ENCODE measurements around the gene EFNA3. TPM values are rescaled to one million over a fixed set of nuclear protein-coding genes. Genes with fewer than 3 reads are reported as not detected.

EFNA3 gene
- total and polyA plus RNA-seq, 9 of the 15 experiments (the other 6 are each of a cell fraction or from before 2014, with no cell fraction given) = 0.59 to 7.9 (median 4.7) TPM

DNA sequence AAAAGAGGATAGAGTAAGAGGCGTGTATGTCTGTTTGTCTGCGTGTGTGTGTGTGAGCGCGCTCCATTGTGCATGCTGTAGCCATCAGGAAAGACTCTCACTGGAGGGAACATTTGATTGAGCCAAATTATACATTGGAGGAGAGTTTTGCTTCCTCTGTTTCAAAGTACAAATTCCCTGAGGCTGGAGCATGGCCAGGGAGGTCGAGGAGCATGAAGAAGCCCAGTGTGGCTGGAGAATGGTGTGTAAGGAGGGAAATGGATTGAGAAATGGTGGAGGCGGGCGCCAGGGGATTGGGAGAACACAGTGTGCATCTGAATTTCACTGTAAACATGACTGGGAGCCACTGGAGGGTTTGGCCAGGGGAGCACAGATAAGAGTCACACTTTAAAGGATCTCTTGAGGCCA, 27.0 kb downstream of the EFNA3 start:
- H3K4me1 ChIP-seq (replicated peaks in 1 of 2; ENCODE audit: control insufficient read depth in 2 of 2, insufficient read depth in 2 of 2, low read length in 2 of 2) = peaks cover 7 to 12% of the 10 kb centered on the region in 2 experiments; a peak in 4 of 5 replicates
- no peak overlapping the region for H3K4me2 ChIP-seq (ENCODE audit: insufficient read depth, low read length)
- DNase-seq (ENCODE audit: extremely low read depth in 1 of 4, low spot score in 3 of 4) (peak in 1 of 4 experiments; percentile 4), FAIRE-seq (peak; percentile 49), ATAC-seq (peak; percentile 31; the same call in 2 of the 3 replicates)
- H3K9ac ChIP-seq (ENCODE audit: insufficient read depth in 1 of 2, low read depth in 2 of 2, low read length in 2 of 2) = peak overlapping the region in 1 of 2 experiments; percentile 11; a peak in 1 of 4 replicates
- in situ Hi-C loops (cut with MboI) = no loop called here
- intact Hi-C loops (cut with micrococcal nuclease) = no loop called here
- 66% methylated on average over 7 of the region's 7 CpGs for WGBS (ENCODE audit: insufficient coverage, low coverage, missing lambda C conversion rate)
- TF ChIP-seq ZNF778 (CRISPR knock-in tag; IDR thresholded peaks at IDR 0.05) (no peak), ZNF121 (CRISPR knock-in tag; conservative IDR thresholded peaks at IDR 0.05) (no peak), ZNF3 (CRISPR knock-in tag; IDR thresholded peaks at IDR 0.05) (no peak), PTRF (tag; IDR thresholded peaks at IDR 0.05) (no peak), CBX3 (IDR thresholded peaks at IDR 0.05; ENCODE audit: borderline replicate concordance in 1 of 2, low read length in 2 of 2) (no peak), SAFB (IDR thresholded peaks at IDR 0.05; ENCODE audit: borderline replicate concordance, low read depth, low read length) (no peak), IFI16 (CRISPR knock-in tag; IDR thresholded peaks at IDR 0.05) (no peak), HDAC8 (tag; IDR thresholded peaks at IDR 0.05) (no peak), EZH2 (IDR thresholded peaks at IDR 0.05; ENCODE audit: borderline replicate concordance, low read depth, low read length) (no peak), PURB (CRISPR knock-in tag; IDR thresholded peaks at IDR 0.05; ENCODE audit: low read depth) (no peak), ZNF764 (CRISPR knock-in tag; IDR thresholded peaks at IDR 0.05; ENCODE audit: low read depth) (no peak), ELF2 (CRISPR knock-in tag; IDR thresholded peaks at IDR 0.05) (no peak), ZNF431 (CRISPR knock-in tag; IDR thresholded peaks at IDR 0.05) (no peak), MTA3 (IDR thresholded peaks at IDR 0.05; ENCODE audit: borderline replicate concordance) (no peak)
- TF ChIP-seq, protein P1, sequence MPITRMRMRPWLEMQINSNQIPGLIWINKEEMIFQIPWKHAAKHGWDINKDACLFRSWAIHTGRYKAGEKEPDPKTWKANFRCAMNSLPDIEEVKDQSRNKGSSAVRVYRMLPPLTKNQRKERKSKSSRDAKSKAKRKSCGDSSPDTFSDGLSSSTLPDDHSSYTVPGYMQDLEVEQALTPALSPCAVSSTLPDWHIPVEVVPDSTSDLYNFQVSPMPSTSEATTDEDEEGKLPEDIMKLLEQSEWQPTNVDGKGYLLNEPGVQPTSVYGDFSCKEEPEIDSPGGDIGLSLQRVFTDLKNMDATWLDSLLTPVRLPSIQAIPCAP (CRISPR knock-in tag; IDR thresholded peaks at IDR 0.05; ENCODE audit: borderline replicate concordance) = no peak
- TF ChIP-seq, protein P2, sequence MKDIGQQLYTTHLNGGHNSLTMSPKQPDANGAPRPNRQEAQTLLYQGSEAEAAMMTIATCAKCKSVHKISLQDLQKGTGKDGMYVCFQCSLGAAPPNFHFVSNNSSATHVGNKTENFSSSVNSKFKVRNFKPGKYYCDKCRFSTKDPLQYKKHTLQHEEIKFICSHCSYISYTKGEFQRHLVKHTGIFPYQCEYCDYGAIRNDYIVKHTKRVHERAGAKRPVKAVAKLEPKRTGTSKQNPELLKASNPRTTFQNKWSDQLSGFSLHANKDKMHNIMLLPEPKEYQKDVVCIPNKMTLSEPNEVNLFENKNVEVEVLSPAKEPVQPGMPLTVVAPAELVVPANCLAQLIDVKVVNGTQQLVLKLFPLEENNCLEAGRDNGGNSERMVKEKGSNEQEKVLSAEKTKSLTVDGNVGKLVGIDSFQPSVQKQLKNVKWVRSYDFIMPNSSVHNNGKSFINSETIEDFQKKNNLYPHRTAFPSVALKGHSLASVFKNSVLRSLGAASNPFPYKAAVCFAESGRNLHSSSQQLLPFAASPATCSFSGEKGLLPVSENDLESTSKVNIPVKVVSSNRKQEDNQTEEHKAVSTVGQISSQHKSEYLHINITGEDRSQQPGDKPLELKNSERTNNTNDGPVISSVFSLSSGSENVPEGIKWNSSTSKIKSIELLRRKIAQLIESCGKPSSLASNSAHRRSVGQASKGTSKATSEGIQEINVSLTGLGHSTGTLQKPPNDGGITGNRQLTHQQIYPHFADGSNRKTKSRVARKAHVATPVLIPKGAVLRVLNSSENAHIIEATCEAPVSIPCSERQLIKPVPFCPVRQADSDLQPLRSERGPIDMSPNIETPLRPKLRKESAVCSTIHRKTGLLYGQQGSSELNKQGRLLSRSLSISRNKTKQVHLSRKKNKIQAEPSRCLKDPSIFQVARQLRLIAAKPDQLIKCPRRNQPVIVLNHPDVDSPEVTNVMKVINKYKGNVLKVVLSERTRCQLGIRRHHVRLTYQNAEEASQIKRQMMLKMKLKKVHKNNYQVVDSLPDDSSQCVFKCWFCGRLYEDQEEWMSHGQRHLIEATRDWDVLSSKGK (CRISPR knock-in tag; IDR thresholded peaks at IDR 0.05) = no peak
- peak overlapping the region; percentile 67; the same call in 1 of the 2 replicates for H2AFZ ChIP-seq (ENCODE audit: low read depth, low read length)
- no peaks in the 10 kb centered on the region for H3K9me1 ChIP-seq (ENCODE audit: control insufficient read depth, insufficient read depth, low read length)
- ChIA-PET CTCF (ENCODE audit: low intra/inter-chr PET ratio) (no interaction called here), POLR2A (no interaction called here)
- no peaks in the 10 kb centered on the region for H3K79me2 ChIP-seq (ENCODE audit: control insufficient read depth, insufficient read depth, low read length)
- H3K36me3 ChIP-seq (ENCODE audit: control insufficient read depth, insufficient read depth, low read length) = no peaks in the 10 kb centered on the region
- H4K20me1 ChIP-seq (replicated peaks; ENCODE audit: control insufficient read depth, insufficient read depth, low read length) = no peaks in the 10 kb centered on the region
- no peaks in the 10 kb centered on the region for H3K9me3 ChIP-seq (replicated peaks; ENCODE audit: control insufficient read depth, insufficient read depth, low read depth, low read length)
- H3K4me3 ChIP-seq = no peak overlapping the region
- BruUV-seq (replicated peaks) = no TSS peak
- H3K27me3 ChIP-seq (ENCODE audit: control insufficient read depth in 2 of 2, insufficient read depth in 2 of 2, low read length in 2 of 2) = no peaks in the 10 kb centered on the region
- no peak overlapping the region for H3K27ac ChIP-seq (ENCODE audit: extremely low read depth, low read depth, low read length)
